Suprapubic skin (tissue), 3 donors: ENCODE measurements around the gene PUS1.

Source experiments
- POLR2A ChIP-seq, 2 donors: fragments of 450-650 bp; IDR thresholded peaks; one replicate each; pipeline ENCODE4 v1.6.1; 2017; ENCODE audit warnings: antibody characterized with exemption in 2 of 2, mild to moderate bottlenecking in 2 of 2, moderate library complexity in 2 of 2
- TF ChIP-seq, protein P1 (sequence below), 2 donors: fragments of 200-600 bp in 1 of 2; fragments of 450-650 bp in 1 of 2; sonication (generic) in 1 of 2; IDR thresholded peaks; one replicate each; pipeline ENCODE4 v1.5.1; 2016 to 2019; ENCODE audit warnings: antibody characterized with exemption in 2 of 2, mild to moderate bottlenecking in 1 of 2, moderate library complexity in 1 of 2

- TF ChIP-seq, protein P1, sequence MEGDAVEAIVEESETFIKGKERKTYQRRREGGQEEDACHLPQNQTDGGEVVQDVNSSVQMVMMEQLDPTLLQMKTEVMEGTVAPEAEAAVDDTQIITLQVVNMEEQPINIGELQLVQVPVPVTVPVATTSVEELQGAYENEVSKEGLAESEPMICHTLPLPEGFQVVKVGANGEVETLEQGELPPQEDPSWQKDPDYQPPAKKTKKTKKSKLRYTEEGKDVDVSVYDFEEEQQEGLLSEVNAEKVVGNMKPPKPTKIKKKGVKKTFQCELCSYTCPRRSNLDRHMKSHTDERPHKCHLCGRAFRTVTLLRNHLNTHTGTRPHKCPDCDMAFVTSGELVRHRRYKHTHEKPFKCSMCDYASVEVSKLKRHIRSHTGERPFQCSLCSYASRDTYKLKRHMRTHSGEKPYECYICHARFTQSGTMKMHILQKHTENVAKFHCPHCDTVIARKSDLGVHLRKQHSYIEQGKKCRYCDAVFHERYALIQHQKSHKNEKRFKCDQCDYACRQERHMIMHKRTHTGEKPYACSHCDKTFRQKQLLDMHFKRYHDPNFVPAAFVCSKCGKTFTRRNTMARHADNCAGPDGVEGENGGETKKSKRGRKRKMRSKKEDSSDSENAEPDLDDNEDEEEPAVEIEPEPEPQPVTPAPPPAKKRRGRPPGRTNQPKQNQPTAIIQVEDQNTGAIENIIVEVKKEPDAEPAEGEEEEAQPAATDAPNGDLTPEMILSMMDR (IDR thresholded peaks at IDR 0.05), result no peak
- no peak for TF ChIP-seq POLR2A (IDR thresholded peaks at IDR 0.05)
These were observed 34.0 kb upstream of the PUS1 start for GRCh38 chr12:131894981-131895639.
